GM23248 (cell line): ENCODE data around the gene PKN3.

Experiments used
- EZH2 ChIP-seq: fragments of 200-600 bp; sonication (generic); IDR thresholded peaks from 2 replicates; pipeline ENCODE4 v1.6.1; 2018; ENCODE audit warnings: antibody characterized with exemption, mild to moderate bottlenecking; ENCODE audit not compliant: insufficient read depth, poor library complexity, severe bottlenecking
- EZH2phosphoT487 ChIP-seq: fragments of 200-600 bp; sonication (generic); IDR thresholded peaks from 2 replicates; pipeline ENCODE4 v1.6.1; 2018; ENCODE audit warnings: antibody characterized with exemption, moderate library complexity, mild to moderate bottlenecking, low read depth; ENCODE audit not compliant: insufficient read depth

GRCh38 chr9:128731093-128731492, 28.8 kb downstream of the PKN3 start:
- no peak for TF ChIP-seq EZH2phosphoT487
- TF ChIP-seq EZH2: no peak
